GM23338 (cell line): ENCODE results near the gene ENOX1. TPM values are rescaled to one million over a fixed set of nuclear protein-coding genes. Genes with fewer than 3 reads are reported as not detected.

Experiments used
- ATAC-seq: fragments of 200-7000 bp; cut with Tn5 transposase; 3 replicates; pipeline ENCODE4 v1.9.1; 2020
- DNase-seq: peaks from one replicate; pipeline ENCODE4 v3.0.0-alpha.2; 2015; ENCODE audit warnings: low spot score
- H2AFZ ChIP-seq: fragments of 200-600 bp; sonication (generic); 2 replicates; pipeline ENCODE4 v1.8.0; 2016; ENCODE audit warnings: antibody characterized with exemption, mild to moderate bottlenecking, moderate library complexity
- H3F3A ChIP-seq: fragments of 200-600 bp; sonication (generic); replicated peaks from 2 replicates; pipeline ENCODE4 v1.8.0; 2017; ENCODE audit warnings: antibody characterized with exemption, mixed run types, low read depth
- H3K27ac ChIP-seq: fragments of 200-600 bp; sonication (generic); 2 replicates; pipeline ENCODE4 v1.6.1; 2016; ENCODE audit warnings: low read depth
- H3K27me3 ChIP-seq: fragments of 200-600 bp; sonication (generic); 2 replicates; pipeline ENCODE4 v1.8.0; 2016; ENCODE audit warnings: mild to moderate bottlenecking, mixed run types, moderate library complexity; ENCODE audit not compliant: insufficient read depth
- H3K36me3 ChIP-seq: fragments of 200-600 bp; sonication (generic); 2 replicates; pipeline ENCODE4 v1.8.0; 2016; ENCODE audit warnings: mild to moderate bottlenecking; ENCODE audit not compliant: insufficient read depth
- H3K4me1 ChIP-seq: fragments of 200-600 bp; sonication (generic); 2 replicates; pipeline ENCODE4 v1.8.0; 2016; ENCODE audit warnings: mild to moderate bottlenecking, moderate library complexity; ENCODE audit not compliant: insufficient read depth
- H3K4me2 ChIP-seq: fragments of 200-600 bp; sonication (generic); 2 replicates; pipeline ENCODE4 v1.7.1; 2017; ENCODE audit warnings: mixed run types
- H3K4me3 ChIP-seq: fragments of 200-600 bp; sonication (generic); 2 replicates; pipeline ENCODE4 v1.6.1; 2016; ENCODE audit warnings: mixed run types
- H3K79me2 ChIP-seq: fragments of 200-600 bp; sonication (generic); replicated peaks from 2 replicates; pipeline ENCODE4 v1.8.0; 2017; ENCODE audit warnings: mild to moderate bottlenecking; ENCODE audit not compliant: insufficient read depth
- H3K9me2 ChIP-seq: fragments of 200-600 bp; sonication (generic); 2 replicates; pipeline ENCODE4 v1.8.0; 2017; ENCODE audit not compliant: insufficient read depth
- H4K20me1 ChIP-seq: fragments of 200-600 bp; sonication (generic); replicated peaks from 2 replicates; pipeline ENCODE4 v1.8.0; 2017; ENCODE audit warnings: mild to moderate bottlenecking; ENCODE audit not compliant: insufficient read depth
- H3K27ac Mint-ChIP-seq: 2 replicates; pipeline ENCODE4 v1.8.0; 2020; ENCODE audit warnings: inconsistent platforms, mild to moderate bottlenecking, moderate library complexity, mixed read lengths
- H3K27me3 Mint-ChIP-seq: 3 replicates; pipeline ENCODE4 v1.8.0; 2022; ENCODE audit warnings: low read depth, mild to moderate bottlenecking, moderate library complexity, mixed read lengths, inconsistent platforms; ENCODE audit not compliant: insufficient read depth, poor library complexity
- H3K36me3 Mint-ChIP-seq: 3 replicates; pipeline ENCODE4 v1.8.0; 2021; ENCODE audit warnings: low read depth, mild to moderate bottlenecking, inconsistent platforms, moderate library complexity, mixed read lengths
- H3K4me1 Mint-ChIP-seq: 3 replicates; pipeline ENCODE4 v1.8.0; 2020; ENCODE audit warnings: mild to moderate bottlenecking, inconsistent platforms, mixed read lengths
- H3K4me3 Mint-ChIP-seq: 3 replicates; pipeline ENCODE4 v1.8.0; 2021; ENCODE audit warnings: moderate library complexity, mild to moderate bottlenecking, inconsistent platforms, mixed read lengths
- H3K9me3 Mint-ChIP-seq: 3 replicates; pipeline ENCODE4 v1.8.0; 2020; ENCODE audit warnings: moderate library complexity, mild to moderate bottlenecking, inconsistent platforms, mixed read lengths
- CREB1 ChIP-seq: fragments of 250-450 bp; sonication (Bioruptor Pico); IDR thresholded peaks from 2 replicates; pipeline ENCODE4 v1.5.0; 2020; ENCODE audit warnings: low read depth, mild to moderate bottlenecking, moderate library complexity
- EZH2 ChIP-seq: fragments of 200-600 bp; sonication (generic); IDR thresholded peaks from one replicate; pipeline ENCODE4 v1.8.0; 2017; ENCODE audit warnings: antibody characterized with exemption, mild to moderate bottlenecking, low read depth; ENCODE audit not compliant: unreplicated experiment
- EZH2phosphoT487 ChIP-seq: fragments of 200-600 bp; sonication (generic); IDR thresholded peaks from one replicate; pipeline ENCODE4 v1.8.1; 2018; ENCODE audit warnings: antibody characterized with exemption; ENCODE audit not compliant: unreplicated experiment
- JUNB ChIP-seq: IDR thresholded peaks from one replicate; pipeline ENCODE4 v1.6.1; 2016; ENCODE audit warnings: antibody characterized with exemption; ENCODE audit not compliant: unreplicated experiment
- NANOG ChIP-seq: IDR thresholded peaks from 2 replicates; pipeline ENCODE4 v1.6.1; 2016; ENCODE audit warnings: antibody characterized with exemption, borderline replicate concordance
- POLR2AphosphoS5 ChIP-seq: IDR thresholded peaks from 2 replicates; pipeline ENCODE4 v1.6.1; 2016; ENCODE audit warnings: antibody characterized with exemption, low read depth
- STAT1 ChIP-seq: IDR thresholded peaks from one replicate; pipeline ENCODE4 v1.6.1; 2016; ENCODE audit warnings: antibody characterized with exemption; ENCODE audit not compliant: unreplicated experiment
- ZNF114 ChIP-seq: fragments of 250-450 bp; sonication (Bioruptor Pico); IDR thresholded peaks from 2 replicates; pipeline ENCODE4 v1.5.0; 2020; ENCODE audit warnings: mild to moderate bottlenecking, moderate library complexity
- ZNF331 ChIP-seq: fragments of 250-450 bp; sonication (Bioruptor Pico); IDR thresholded peaks from 2 replicates; pipeline ENCODE4 v1.5.0; 2020; ENCODE audit warnings: low read depth, mild to moderate bottlenecking, moderate library complexity
- polyA plus RNA-seq: library from polyadenylated mRNA; unstranded; fragments of >200 nt; fragmentation: Nextera tagmentation; extraction: Ambion mirVana; gene quantifications from 2 replicates; pipeline ENCODE4 v1.2.1, GENCODE V29; 2016
- total RNA-seq: library from RNA; depleted of rRNA; stranded (reverse); fragments of >200 nt; shearing (Covaris generic); gene quantifications from 2 replicates; pipeline ENCODE4 v1.2.3, GENCODE V29; 2014
- TF ChIP-seq, protein P1 (sequence below): IDR thresholded peaks from 2 replicates; pipeline ENCODE4 v1.6.1; 2016; ENCODE audit warnings: antibody characterized with exemption
- TF ChIP-seq, protein P2 (sequence below): IDR thresholded peaks from one replicate; pipeline ENCODE4 v1.6.1; 2018; ENCODE audit warnings: antibody characterized with exemption; ENCODE audit not compliant: unreplicated experiment
- TF ChIP-seq, protein P3 (sequence below): fragments of 250-450 bp; sonication (Bioruptor Pico); IDR thresholded peaks from 2 replicates; pipeline ENCODE4 v1.5.0; 2020; ENCODE audit warnings: mild to moderate bottlenecking, moderate library complexity
- TF ChIP-seq, protein P4 (sequence below), 2 experiments: fragments of 200-600 bp in 1 of 2; sonication (generic) in 1 of 2; conservative IDR thresholded peaks; 2 replicates each; pipeline versions ENCODE4 v1.5.1 to v1.6.1; 2016 to 2017; ENCODE audit warnings: antibody characterized with exemption in 2 of 2, low read depth in 2 of 2, mild to moderate bottlenecking in 2 of 2, moderate library complexity in 1 of 2

Gene ENOX1
- total and polyA plus RNA-seq, 2 experiments from 2014 or later: 0.66 to 0.81 TPM

GRCh38 chr13:43776006-43776405 lies 10.8 kb downstream of the ENOX1 start:
- peaks cover 10% of the 10 kb centered on the region for H3K4me1 ChIP-seq
- no peaks in the 10 kb centered on the region for H3K36me3 ChIP-seq
- no peak overlapping the region for H3K4me3 ChIP-seq
- peaks cover 38% of the 10 kb centered on the region for H3K27me3 ChIP-seq
- no peak overlapping the region for H3K4me3 Mint-ChIP-seq
- ATAC-seq (no peak), DNase-seq (no peak)
- H3K4me1 Mint-ChIP-seq: peaks cover 9% of the 10 kb centered on the region
- TF ChIP-seq EZH2 (no peak), JUNB (no peak), STAT1 (no peak), ZNF331 (CRISPR knock-in tag) (no peak), CREB1 (no peak), NANOG (no peak), ZNF114 (CRISPR knock-in tag) (no peak), POLR2AphosphoS5 (no peak), EZH2phosphoT487 (no peak)
- TF ChIP-seq, protein P1, sequence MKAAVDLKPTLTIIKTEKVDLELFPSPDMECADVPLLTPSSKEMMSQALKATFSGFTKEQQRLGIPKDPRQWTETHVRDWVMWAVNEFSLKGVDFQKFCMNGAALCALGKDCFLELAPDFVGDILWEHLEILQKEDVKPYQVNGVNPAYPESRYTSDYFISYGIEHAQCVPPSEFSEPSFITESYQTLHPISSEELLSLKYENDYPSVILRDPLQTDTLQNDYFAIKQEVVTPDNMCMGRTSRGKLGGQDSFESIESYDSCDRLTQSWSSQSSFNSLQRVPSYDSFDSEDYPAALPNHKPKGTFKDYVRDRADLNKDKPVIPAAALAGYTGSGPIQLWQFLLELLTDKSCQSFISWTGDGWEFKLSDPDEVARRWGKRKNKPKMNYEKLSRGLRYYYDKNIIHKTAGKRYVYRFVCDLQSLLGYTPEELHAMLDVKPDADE: no peak
- TF ChIP-seq, protein P2, sequence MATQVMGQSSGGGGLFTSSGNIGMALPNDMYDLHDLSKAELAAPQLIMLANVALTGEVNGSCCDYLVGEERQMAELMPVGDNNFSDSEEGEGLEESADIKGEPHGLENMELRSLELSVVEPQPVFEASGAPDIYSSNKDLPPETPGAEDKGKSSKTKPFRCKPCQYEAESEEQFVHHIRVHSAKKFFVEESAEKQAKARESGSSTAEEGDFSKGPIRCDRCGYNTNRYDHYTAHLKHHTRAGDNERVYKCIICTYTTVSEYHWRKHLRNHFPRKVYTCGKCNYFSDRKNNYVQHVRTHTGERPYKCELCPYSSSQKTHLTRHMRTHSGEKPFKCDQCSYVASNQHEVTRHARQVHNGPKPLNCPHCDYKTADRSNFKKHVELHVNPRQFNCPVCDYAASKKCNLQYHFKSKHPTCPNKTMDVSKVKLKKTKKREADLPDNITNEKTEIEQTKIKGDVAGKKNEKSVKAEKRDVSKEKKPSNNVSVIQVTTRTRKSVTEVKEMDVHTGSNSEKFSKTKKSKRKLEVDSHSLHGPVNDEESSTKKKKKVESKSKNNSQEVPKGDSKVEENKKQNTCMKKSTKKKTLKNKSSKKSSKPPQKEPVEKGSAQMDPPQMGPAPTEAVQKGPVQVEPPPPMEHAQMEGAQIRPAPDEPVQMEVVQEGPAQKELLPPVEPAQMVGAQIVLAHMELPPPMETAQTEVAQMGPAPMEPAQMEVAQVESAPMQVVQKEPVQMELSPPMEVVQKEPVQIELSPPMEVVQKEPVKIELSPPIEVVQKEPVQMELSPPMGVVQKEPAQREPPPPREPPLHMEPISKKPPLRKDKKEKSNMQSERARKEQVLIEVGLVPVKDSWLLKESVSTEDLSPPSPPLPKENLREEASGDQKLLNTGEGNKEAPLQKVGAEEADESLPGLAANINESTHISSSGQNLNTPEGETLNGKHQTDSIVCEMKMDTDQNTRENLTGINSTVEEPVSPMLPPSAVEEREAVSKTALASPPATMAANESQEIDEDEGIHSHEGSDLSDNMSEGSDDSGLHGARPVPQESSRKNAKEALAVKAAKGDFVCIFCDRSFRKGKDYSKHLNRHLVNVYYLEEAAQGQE: no peak
- TF ChIP-seq, protein P3, sequence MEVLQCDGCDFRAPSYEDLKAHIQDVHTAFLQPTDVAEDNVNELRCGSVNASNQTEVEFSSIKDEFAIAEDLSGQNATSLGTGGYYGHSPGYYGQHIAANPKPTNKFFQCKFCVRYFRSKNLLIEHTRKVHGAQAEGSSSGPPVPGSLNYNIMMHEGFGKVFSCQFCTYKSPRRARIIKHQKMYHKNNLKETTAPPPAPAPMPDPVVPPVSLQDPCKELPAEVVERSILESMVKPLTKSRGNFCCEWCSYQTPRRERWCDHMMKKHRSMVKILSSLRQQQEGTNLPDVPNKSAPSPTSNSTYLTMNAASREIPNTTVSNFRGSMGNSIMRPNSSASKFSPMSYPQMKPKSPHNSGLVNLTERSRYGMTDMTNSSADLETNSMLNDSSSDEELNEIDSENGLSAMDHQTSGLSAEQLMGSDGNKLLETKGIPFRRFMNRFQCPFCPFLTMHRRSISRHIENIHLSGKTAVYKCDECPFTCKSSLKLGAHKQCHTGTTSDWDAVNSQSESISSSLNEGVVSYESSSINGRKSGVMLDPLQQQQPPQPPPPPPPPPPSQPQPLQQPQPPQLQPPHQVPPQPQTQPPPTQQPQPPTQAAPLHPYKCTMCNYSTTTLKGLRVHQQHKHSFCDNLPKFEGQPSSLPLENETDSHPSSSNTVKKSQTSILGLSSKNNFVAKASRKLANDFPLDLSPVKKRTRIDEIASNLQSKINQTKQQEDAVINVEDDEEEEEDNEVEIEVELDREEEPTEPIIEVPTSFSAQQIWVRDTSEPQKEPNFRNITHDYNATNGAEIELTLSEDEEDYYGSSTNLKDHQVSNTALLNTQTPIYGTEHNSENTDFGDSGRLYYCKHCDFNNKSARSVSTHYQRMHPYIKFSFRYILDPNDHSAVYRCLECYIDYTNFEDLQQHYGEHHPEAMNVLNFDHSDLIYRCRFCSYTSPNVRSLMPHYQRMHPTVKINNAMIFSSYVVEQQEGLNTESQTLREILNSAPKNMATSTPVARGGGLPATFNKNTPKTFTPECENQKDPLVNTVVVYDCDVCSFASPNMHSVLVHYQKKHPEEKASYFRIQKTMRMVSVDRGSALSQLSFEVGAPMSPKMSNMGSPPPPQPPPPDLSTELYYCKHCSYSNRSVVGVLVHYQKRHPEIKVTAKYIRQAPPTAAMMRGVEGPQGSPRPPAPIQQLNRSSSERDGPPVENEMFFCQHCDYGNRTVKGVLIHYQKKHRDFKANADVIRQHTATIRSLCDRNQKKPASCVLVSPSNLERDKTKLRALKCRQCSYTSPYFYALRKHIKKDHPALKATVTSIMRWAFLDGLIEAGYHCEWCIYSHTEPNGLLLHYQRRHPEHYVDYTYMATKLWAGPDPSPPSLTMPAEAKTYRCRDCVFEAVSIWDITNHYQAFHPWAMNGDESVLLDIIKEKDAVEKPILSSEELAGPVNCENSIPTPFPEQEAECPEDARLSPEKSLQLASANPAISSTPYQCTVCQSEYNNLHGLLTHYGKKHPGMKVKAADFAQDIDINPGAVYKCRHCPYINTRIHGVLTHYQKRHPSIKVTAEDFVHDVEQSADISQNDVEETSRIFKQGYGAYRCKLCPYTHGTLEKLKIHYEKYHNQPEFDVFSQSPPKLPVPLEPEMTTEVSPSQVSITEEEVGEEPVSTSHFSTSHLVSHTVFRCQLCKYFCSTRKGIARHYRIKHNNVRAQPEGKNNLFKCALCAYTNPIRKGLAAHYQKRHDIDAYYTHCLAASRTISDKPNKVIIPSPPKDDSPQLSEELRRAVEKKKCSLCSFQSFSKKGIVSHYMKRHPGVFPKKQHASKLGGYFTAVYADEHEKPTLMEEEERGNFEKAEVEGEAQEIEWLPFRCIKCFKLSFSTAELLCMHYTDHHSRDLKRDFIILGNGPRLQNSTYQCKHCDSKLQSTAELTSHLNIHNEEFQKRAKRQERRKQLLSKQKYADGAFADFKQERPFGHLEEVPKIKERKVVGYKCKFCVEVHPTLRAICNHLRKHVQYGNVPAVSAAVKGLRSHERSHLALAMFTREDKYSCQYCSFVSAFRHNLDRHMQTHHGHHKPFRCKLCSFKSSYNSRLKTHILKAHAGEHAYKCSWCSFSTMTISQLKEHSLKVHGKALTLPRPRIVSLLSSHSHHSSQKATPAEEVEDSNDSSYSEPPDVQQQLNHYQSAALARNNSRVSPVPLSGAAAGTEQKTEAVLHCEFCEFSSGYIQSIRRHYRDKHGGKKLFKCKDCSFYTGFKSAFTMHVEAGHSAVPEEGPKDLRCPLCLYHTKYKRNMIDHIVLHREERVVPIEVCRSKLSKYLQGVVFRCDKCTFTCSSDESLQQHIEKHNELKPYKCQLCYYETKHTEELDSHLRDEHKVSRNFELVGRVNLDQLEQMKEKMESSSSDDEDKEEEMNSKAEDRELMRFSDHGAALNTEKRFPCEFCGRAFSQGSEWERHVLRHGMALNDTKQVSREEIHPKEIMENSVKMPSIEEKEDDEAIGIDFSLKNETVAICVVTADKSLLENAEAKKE: no peak
- TF ChIP-seq, protein P4, sequence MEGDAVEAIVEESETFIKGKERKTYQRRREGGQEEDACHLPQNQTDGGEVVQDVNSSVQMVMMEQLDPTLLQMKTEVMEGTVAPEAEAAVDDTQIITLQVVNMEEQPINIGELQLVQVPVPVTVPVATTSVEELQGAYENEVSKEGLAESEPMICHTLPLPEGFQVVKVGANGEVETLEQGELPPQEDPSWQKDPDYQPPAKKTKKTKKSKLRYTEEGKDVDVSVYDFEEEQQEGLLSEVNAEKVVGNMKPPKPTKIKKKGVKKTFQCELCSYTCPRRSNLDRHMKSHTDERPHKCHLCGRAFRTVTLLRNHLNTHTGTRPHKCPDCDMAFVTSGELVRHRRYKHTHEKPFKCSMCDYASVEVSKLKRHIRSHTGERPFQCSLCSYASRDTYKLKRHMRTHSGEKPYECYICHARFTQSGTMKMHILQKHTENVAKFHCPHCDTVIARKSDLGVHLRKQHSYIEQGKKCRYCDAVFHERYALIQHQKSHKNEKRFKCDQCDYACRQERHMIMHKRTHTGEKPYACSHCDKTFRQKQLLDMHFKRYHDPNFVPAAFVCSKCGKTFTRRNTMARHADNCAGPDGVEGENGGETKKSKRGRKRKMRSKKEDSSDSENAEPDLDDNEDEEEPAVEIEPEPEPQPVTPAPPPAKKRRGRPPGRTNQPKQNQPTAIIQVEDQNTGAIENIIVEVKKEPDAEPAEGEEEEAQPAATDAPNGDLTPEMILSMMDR (conservative IDR thresholded peaks at IDR 0.05; ENCODE audit: low read depth in 2 of 2): no peak
- H3K36me3 Mint-ChIP-seq: no peaks in the 10 kb centered on the region
- H3K27me3 Mint-ChIP-seq: peaks cover 30% of the 10 kb centered on the region
- no peak overlapping the region for H2AFZ ChIP-seq
- no peak overlapping the region for H3K4me2 ChIP-seq
- H3F3A ChIP-seq: no peaks in the 10 kb centered on the region
- no peaks in the 10 kb centered on the region for H3K9me2 ChIP-seq
- H3K9me3 Mint-ChIP-seq: no peaks in the 10 kb centered on the region
- no peak overlapping the region for H3K27ac ChIP-seq
- H4K20me1 ChIP-seq: peaks cover 10% of the 10 kb centered on the region
- H3K27ac Mint-ChIP-seq: no peak overlapping the region
- no peaks in the 10 kb centered on the region for H3K79me2 ChIP-seq
